ENCODE results near the gene MS4A13.
A peak's percentile ranks its signal among the peaks of the same experiment; 100 is the strongest.
"Not testable (repeated sequence)": the region's sequence is repeated elsewhere in the genome, so short reads cannot be mapped to it uniquely, and the experiment has no call there.

The MS4A13 gene

GRCh38 chr11:60502221-60502775 is 12.9 kb upstream of the MS4A13 start:
- Histone ChIP-seq H3K27me3 (ENCODE audit: insufficient read depth, low read length) (no peaks in the 10 kb centered on the region), H3K4me1 (ENCODE audit: insufficient read depth, low read length) (peaks cover 31% of the 10 kb centered on the region), H3K27ac (ENCODE audit: low read depth, low read length) (no peak overlapping the region), H3K4me3 (ENCODE audit: low read length) (no peak overlapping the region), H3K9me3 (ENCODE audit: insufficient read depth, low read depth, low read length) (no peaks in the 10 kb centered on the region), H3K9ac (ENCODE audit: low read depth, low read length) (no peak overlapping the region), H3K36me3 (ENCODE audit: insufficient read depth, low read length) (no peaks in the 10 kb centered on the region)
- 96% methylated on average over 3 of the region's 3 CpGs for WGBS

GRCh38 chr11:60504219-60504905 is 10.8 kb upstream of the MS4A13 start:
- Histone ChIP-seq H3K9me3 (ENCODE audit: insufficient read depth, low read depth, low read length) (peaks cover 9% of the 10 kb centered on the region), H3K4me1 (ENCODE audit: insufficient read depth, low read length) (peaks cover 15% of the 10 kb centered on the region), H3K36me3 (ENCODE audit: insufficient read depth, low read length) (no peaks in the 10 kb centered on the region), H3K4me3 (ENCODE audit: low read length) (no peak overlapping the region), H3K27ac (ENCODE audit: low read depth, low read length) (no peak overlapping the region), H3K27me3 (ENCODE audit: insufficient read depth, low read length) (no peaks in the 10 kb centered on the region), H3K9ac (ENCODE audit: low read depth, low read length) (no peak overlapping the region)
- WGBS, result 94% methylated on average over 3 of the region's 3 CpGs

DNA sequence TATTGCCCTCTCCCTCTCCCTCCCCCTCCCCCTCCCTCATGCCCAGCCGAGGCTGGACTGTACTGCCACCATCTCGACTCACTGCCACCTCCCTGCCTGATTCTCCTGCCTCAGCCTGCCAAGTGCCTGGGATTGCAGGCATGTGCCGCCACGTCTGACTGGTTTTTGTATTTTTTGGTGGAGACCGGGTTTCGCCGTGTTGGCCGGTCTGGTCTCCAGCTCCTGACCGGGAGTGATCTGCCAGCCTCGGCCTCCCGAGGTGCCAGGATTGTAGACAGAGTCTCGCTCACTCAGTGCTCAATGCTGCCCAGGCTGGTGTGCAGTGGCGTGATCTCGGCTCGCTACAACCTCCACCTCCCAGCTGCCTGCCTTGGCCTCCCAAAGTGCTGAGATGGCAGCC is 5.6 kb upstream of the MS4A13 start:
- not testable (repeated sequence) for H3K36me3 ChIP-seq (ENCODE audit: insufficient read depth, low read length); H3K27me3 ChIP-seq (ENCODE audit: insufficient read depth, low read length); H3K9me3 ChIP-seq (ENCODE audit: insufficient read depth, low read depth, low read length); H3K4me1 ChIP-seq (ENCODE audit: insufficient read depth, low read length); H3K27ac ChIP-seq (ENCODE audit: low read depth, low read length); H3K4me3 ChIP-seq (ENCODE audit: low read length); H3K9ac ChIP-seq (ENCODE audit: low read depth, low read length)
- 83% methylated on average over 15 of the region's 15 CpGs for WGBS

DNA sequence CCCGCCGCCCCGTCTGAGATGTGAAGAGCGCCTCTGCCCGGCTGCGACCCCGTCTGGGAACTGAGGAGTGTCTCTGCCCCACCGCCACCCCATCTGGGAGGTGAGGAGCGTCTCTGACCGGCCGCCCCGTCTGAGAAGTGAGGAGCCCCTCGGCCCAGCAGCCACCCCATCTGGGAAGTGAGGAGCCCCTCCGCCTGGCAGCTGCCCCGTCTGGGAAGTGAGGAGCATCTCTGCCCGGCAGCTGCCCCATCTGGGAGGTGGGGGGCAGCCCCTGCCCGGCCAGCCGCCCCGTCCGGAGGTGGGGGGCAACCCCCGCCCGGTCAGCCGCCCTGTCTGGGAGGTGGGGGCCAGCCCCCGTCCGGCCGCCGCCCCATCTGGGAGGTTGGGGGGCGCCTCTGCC is 5.0 kb upstream of the MS4A13 start:
- 97% methylated on average over 28 of the region's 28 CpGs for WGBS
- H3K4me3 ChIP-seq (ENCODE audit: low read length); H3K9ac ChIP-seq (ENCODE audit: low read depth, low read length); H3K27ac ChIP-seq (ENCODE audit: low read depth, low read length); H3K36me3 ChIP-seq (ENCODE audit: insufficient read depth, low read length); H3K4me1 ChIP-seq (ENCODE audit: insufficient read depth, low read length); H3K27me3 ChIP-seq (ENCODE audit: insufficient read depth, low read length); H3K9me3 ChIP-seq (ENCODE audit: insufficient read depth, low read depth, low read length): not testable (repeated sequence)

- H3K27me3 ChIP-seq (ENCODE audit: insufficient read depth, low read length), result no peaks in the 10 kb centered on the region
- 80% methylated on average over 6 of the region's 6 CpGs for WGBS
- peaks cover 9% of the 10 kb centered on the region for H3K9me3 ChIP-seq (ENCODE audit: insufficient read depth, low read depth, low read length)
- no peak overlapping the region for H3K9ac ChIP-seq (ENCODE audit: low read depth, low read length)
- no peaks in the 10 kb centered on the region for H3K4me1 ChIP-seq (ENCODE audit: insufficient read depth, low read length)
- H3K27ac ChIP-seq (ENCODE audit: low read depth, low read length), result no peak overlapping the region
- no peak overlapping the region for H3K4me3 ChIP-seq (ENCODE audit: low read length)
- H3K36me3 ChIP-seq (ENCODE audit: insufficient read depth, low read length), result no peaks in the 10 kb centered on the region
Observed at GRCh38 chr11:60511393-60511792, 3.8 kb upstream of the MS4A13 start.

GRCh38 chr11:60512651-60513225 is 2.5 kb upstream of the MS4A13 start:
- Histone ChIP-seq H3K9me3 (ENCODE audit: insufficient read depth, low read depth, low read length) (peaks cover 9% of the 10 kb centered on the region), H3K4me1 (ENCODE audit: insufficient read depth, low read length) (no peaks in the 10 kb centered on the region), H3K27ac (ENCODE audit: low read depth, low read length) (no peak overlapping the region), H3K36me3 (ENCODE audit: insufficient read depth, low read length) (no peaks in the 10 kb centered on the region), H3K4me3 (ENCODE audit: low read length) (no peak overlapping the region), H3K27me3 (ENCODE audit: insufficient read depth, low read length) (no peaks in the 10 kb centered on the region), H3K9ac (ENCODE audit: low read depth, low read length) (no peak overlapping the region)
- 92% methylated on average over 1 of the region's 3 CpGs for WGBS

DNA sequence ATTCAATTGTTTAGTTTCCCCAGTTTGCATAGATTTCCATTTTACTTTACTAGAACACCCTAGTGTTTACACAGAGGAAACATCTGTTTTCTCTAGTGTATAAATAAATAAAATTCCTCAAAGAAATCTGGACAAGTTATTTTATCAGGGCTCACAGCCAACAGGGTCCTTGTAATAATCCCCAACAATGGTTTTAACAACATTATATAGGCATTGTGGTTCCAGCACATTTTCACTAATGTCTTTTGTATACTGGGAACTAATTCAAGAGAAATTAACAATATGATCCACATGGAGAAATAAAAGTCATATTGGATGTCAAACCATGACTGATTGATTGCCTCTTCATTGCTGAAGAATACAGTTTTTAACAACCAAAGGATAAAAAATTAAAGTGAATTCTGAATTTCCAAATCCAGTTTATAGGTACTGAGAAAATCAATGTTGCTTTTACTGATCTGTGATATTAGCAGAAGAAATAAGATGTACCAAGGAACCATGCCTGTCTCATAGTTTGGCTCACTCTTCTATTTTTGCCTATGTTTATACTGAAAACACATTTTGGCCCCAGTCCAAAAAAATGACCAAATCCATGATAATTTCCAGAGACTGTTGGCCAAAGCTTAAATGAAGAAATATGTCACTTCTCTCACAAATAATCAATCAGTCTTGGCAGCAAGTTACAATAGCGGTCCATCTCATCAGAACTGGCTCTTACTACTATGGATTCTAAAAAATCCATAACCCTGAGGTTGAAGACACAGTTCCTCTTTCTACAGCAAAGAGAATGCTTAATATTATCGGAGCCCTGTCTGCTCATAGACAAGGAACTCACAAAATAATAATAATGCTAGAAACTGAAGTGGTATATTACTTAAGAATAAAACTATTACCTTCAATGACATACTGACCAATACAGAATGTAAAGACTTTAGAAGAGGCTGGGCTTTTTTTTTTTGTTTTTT is 1.4 kb upstream of the MS4A13 start:
- Histone ChIP-seq H3K9me3 (ENCODE audit: insufficient read depth, low read depth, low read length) (peaks cover 6% of the 10 kb centered on the region; the same call in 1 of the 2 replicates), H3K27me3 (ENCODE audit: insufficient read depth, low read length) (no peaks in the 10 kb centered on the region), H3K9ac (ENCODE audit: low read depth, low read length) (no peak overlapping the region), H3K36me3 (ENCODE audit: insufficient read depth, low read length) (no peaks in the 10 kb centered on the region), H3K27ac (ENCODE audit: low read depth, low read length) (no peak overlapping the region), H3K4me3 (ENCODE audit: low read length) (no peak overlapping the region), H3K4me1 (ENCODE audit: insufficient read depth, low read length) (no peaks in the 10 kb centered on the region)
- 98% methylated on average over 1 of the region's 2 CpGs for WGBS

- Histone ChIP-seq H3K4me1 (ENCODE audit: insufficient read depth, low read length) (peaks cover 13% of the 10 kb centered on the region; the same call in 1 of the 2 replicates), H3K36me3 (ENCODE audit: insufficient read depth, low read length) (no peaks in the 10 kb centered on the region), H3K4me3 (ENCODE audit: low read length) (no peak overlapping the region), H3K27me3 (ENCODE audit: insufficient read depth, low read length) (no peaks in the 10 kb centered on the region), H3K9ac (ENCODE audit: low read depth, low read length) (no peak overlapping the region), H3K9me3 (ENCODE audit: insufficient read depth, low read depth, low read length) (peaks cover 14% of the 10 kb centered on the region), H3K27ac (ENCODE audit: low read depth, low read length) (no peak overlapping the region)
- 100% methylated on average over 1 of the region's 1 CpG for WGBS
Observed at GRCh38 chr11:60528465-60528864, 13.3 kb downstream of the MS4A13 start.

- H3K4me3 ChIP-seq (ENCODE audit: low read length), result no peak overlapping the region
- H3K9ac ChIP-seq (ENCODE audit: low read depth, low read length), result no peak overlapping the region
- no peaks in the 10 kb centered on the region for H3K36me3 ChIP-seq (ENCODE audit: insufficient read depth, low read length)
- H3K4me1 ChIP-seq (ENCODE audit: insufficient read depth, low read length), result peaks cover 13% of the 10 kb centered on the region; the same call in 1 of the 2 replicates
- 81% methylated on average over 1 of the region's 1 CpG for WGBS
- peaks cover 14% of the 10 kb centered on the region for H3K9me3 ChIP-seq (ENCODE audit: insufficient read depth, low read depth, low read length)
- H3K27ac ChIP-seq (ENCODE audit: low read depth, low read length), result no peak overlapping the region
- H3K27me3 ChIP-seq (ENCODE audit: insufficient read depth, low read length), result no peaks in the 10 kb centered on the region
Observed at GRCh38 chr11:60528934-60529333, 13.7 kb downstream of the MS4A13 start.

GRCh38 chr11:60530454-60531100 is 15.4 kb downstream of the MS4A13 start:
- Histone ChIP-seq H3K27me3 (ENCODE audit: insufficient read depth, low read length) (no peaks in the 10 kb centered on the region), H3K9ac (ENCODE audit: low read depth, low read length) (no peak overlapping the region), H3K27ac (ENCODE audit: low read depth, low read length) (peak overlapping the region; percentile 28; the same call in 1 of the 2 replicates), H3K4me3 (ENCODE audit: low read length) (no peak overlapping the region), H3K4me1 (ENCODE audit: insufficient read depth, low read length) (peaks cover 13% of the 10 kb centered on the region; the same call in 1 of the 2 replicates), H3K9me3 (ENCODE audit: insufficient read depth, low read depth, low read length) (peaks cover 14% of the 10 kb centered on the region), H3K36me3 (ENCODE audit: insufficient read depth, low read length) (no peaks in the 10 kb centered on the region)
- WGBS, result 98% methylated on average over 3 of the region's 3 CpGs

All from HUES64 (cell line).